HG02759 (cell line): ENCODE results near the gene USP48.
"Not testable (repeated sequence)": the region's sequence is repeated elsewhere in the genome, so short reads cannot be mapped to it uniquely, and the experiment has no call there.

Source experiments
- ATAC-seq: cut with Tn5 transposase; IDR thresholded peaks from one replicate; pipeline ENCODE4 v1.9.1; 2021; ENCODE audit warnings: mild to moderate bottlenecking, moderate library complexity; ENCODE audit not compliant: unreplicated experiment

USP48 gene

GRCh38 chr1:21814981-21815582 lies 32.1 kb upstream of the USP48 start:
- ATAC-seq, result no peak

- peak; percentile 53 for ATAC-seq
Observed at GRCh38 chr1:21814241-21814918, 31.4 kb upstream of the USP48 start.

GRCh38 chr1:21813542-21813941 lies 30.6 kb upstream of the USP48 start:
- ATAC-seq, result no peak

GRCh38 chr1:21811875-21812305 lies 28.9 kb upstream of the USP48 start, which contains the start of gene LDLRAD2:
LDLRAD2 (plus strand) TSS chr1:21812265; CDS start chr1:21812452, 187 bp downstream.
- ATAC-seq, result no peak

- no peak for ATAC-seq
Observed at GRCh38 chr1:21804536-21804935, 21.6 kb upstream of the USP48 start.

GRCh38 chr1:21801100-21801499 lies 18.2 kb upstream of the USP48 start:
- no peak for ATAC-seq

- ATAC-seq, result no peak
Observed at GRCh38 chr1:21799730-21800129, 16.8 kb upstream of the USP48 start.

GRCh38 chr1:21795075-21795474 lies 12.1 kb upstream of the USP48 start:
- ATAC-seq, result no peak

- no peak for ATAC-seq
Observed at GRCh38 chr1:21794656-21795055, 11.7 kb upstream of the USP48 start.

- no peak for ATAC-seq
Observed at GRCh38 chr1:21793104-21793503, 10.2 kb upstream of the USP48 start.

GRCh38 chr1:21786640-21787039 lies 3.7 kb upstream of the USP48 start:
- no peak for ATAC-seq

GRCh38 chr1:21785764-21786163 lies 2.8 kb upstream of the USP48 start:
- ATAC-seq, result not testable (repeated sequence)

- ATAC-seq, result no peak
Observed at GRCh38 chr1:21783679-21784603, 992 bp upstream of the USP48 start.

GRCh38 chr1:21782349-21782867 lies 541 bp downstream of the USP48 start:
- ATAC-seq, result peak; percentile 24

- no peak for ATAC-seq
Observed at GRCh38 chr1:21781815-21782348, 1.1 kb downstream of the USP48 start.

- peak; percentile 29 for ATAC-seq
Observed at GRCh38 chr1:21779613-21780521, 3.1 kb downstream of the USP48 start.

- no peak for ATAC-seq
Observed at GRCh38 chr1:21778405-21778727, 4.6 kb downstream of the USP48 start.

GRCh38 chr1:21776925-21777324 lies 6.0 kb downstream of the USP48 start:
- not testable (repeated sequence) for ATAC-seq

GRCh38 chr1:21775985-21776562 lies 6.9 kb downstream of the USP48 start:
- no peak for ATAC-seq

GRCh38 chr1:21775550-21775914 lies 7.4 kb downstream of the USP48 start:
- ATAC-seq, result no peak
